GM18907 (cell line): ENCODE measurements around the gene SUSD3.

Experiments used
- ATAC-seq: cut with Tn5 transposase; IDR thresholded peaks from one replicate; pipeline ENCODE4 v1.9.1; 2021; ENCODE audit warnings: mild to moderate bottlenecking, moderate library complexity; ENCODE audit not compliant: unreplicated experiment

Gene SUSD3

DNA sequence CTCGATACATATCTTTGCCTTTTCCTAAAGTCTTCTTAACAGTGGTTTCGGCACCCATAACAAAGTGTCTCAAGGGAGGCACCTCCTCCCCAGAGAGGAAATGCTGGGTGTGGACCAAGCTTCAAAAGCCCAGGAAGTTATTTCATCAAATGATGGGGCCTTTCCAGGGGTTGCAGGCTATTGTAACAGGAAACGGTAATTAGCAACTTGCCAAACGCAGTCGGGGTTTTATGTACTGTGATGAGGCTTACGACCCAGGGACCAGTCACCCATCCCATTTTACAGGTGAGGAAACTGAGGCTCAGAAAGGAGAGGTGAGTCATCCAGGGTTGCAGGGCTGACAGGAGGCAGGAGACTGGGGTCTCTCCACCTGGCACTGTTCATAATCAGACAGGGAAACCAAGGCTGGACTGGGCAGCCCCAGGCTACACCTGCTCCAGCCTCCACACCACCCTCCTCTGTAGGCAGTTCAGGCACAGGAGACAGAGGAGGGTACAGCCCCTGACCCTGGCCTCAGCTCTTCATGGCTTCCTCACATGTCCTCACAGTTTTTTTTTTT, 30.0 kb upstream of the SUSD3 start:
- ATAC-seq = no peak

DNA sequence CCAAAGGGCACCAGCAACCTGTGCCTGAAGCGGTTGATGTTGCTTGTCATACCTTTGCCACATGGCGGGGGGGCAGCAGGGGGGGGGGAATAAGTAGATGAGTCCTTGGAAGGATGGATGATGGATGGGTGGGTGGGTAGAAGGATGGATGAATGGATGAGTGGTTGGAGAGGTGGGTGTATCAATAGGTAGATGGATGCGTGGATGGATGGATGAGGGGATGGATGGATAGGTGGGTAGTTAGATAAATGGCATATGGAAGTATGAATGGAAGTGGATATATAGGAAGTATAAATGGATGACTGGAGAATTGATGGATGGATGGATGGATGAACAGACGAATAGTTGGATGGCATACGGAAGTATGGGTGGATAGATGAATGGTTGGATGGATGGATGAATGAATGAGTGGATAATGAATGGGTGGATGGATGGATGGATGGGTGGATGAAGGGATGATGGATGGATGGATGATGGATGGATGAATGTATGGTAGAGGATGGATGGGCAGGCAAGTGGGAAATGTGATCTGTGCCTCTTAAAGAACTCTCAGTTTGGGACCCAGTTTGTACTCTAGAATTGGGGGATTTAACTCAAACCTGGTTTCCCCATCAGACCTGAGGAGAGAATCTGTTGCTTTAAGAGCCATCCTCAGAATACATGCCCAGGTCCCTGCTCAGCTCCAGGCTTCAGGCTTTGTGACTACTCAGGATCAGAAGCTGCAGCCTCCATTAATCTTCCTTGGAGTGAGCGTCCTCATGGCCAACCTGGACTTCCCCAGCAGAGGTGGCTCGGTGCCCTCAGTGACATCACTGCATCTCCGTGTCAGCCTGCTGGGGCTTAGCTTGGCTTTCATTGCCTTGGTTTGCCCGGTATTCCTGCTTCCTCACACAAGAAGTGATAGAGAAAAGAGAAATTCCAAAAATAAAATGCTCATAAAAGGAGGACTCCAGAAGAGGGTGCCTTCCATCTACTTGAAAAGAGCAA, 27.6 kb upstream of the SUSD3 start:
- no peak for ATAC-seq

DNA sequence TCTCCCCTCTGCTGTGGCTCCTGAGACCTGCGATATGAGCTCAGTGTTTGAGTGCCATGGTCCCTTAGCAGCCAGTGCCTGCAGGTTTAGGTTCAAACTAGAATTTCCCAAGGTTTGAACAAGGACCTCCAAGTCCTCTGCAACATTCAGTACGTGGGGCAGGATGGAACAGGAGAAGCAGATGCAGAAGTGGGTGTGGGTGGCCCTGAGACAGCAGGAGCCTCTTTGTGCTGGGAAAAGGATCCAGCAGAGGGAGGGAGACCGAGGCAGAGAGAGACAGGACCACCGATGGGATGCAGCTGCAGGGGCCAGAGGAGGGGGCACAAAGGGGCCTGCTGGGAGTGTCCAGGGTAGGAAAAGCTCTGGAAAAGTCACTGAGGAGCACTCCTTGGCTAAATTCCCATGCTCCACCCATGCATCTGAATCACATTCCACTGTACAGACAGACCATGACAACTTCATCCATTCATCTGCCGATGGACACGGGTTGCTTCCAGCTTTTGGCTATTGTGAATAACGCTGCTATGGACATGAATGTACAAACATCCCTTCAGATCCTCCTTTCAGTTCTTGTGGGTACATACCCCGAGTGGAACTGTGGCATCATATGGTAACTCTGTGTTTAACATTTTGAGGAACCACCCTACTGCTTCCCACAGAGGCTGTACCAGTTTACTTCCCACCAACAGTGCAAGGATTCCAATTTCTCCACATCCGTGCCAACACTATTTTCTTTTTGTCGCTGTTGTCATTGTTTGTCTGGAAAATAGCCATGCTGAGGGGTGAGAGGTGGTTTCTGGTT, 26.7 kb upstream of the SUSD3 start:
- no peak for ATAC-seq

DNA sequence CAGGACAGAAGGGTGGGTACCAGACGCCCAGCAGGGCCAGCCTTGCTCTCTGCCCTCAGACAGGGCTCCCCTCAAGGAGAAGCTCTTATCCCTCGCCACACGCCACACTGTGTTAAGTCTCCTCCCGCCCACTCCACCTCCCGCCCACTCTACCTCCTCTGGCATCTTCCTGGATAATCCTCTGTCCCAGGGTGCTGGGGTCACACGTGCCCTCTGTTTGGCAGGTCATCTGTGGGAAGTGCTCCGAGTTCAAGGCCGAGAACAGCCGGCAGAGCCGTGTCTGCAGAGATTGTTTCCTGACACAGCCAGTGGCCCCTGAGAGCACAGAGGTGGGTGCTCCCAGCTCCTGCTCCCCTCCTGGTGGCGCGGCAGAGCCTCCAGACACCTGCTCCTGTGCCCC, 26.0 kb upstream of the SUSD3 start:
- ATAC-seq = no peak

DNA sequence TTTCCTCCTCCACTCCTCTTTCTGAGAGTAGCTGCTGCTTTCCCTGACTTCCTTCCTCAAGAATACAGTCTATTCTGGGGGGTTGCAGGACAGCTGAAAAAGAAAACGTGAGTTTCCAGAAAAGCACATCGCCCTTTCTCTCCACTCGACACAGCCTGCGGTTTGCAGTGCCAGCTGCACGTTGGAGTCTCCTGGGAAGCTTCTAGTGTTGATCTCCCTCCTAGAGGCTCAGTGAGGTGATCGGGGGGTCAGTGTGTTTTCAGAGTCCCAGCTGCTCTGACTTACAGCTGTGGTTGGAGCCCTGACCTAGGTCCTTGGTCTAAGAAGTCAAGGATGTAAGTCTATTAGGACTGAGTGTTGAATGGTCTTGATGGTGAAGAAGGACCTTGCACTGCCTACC, 25.0 kb upstream of the SUSD3 start:
- no peak for ATAC-seq

DNA sequence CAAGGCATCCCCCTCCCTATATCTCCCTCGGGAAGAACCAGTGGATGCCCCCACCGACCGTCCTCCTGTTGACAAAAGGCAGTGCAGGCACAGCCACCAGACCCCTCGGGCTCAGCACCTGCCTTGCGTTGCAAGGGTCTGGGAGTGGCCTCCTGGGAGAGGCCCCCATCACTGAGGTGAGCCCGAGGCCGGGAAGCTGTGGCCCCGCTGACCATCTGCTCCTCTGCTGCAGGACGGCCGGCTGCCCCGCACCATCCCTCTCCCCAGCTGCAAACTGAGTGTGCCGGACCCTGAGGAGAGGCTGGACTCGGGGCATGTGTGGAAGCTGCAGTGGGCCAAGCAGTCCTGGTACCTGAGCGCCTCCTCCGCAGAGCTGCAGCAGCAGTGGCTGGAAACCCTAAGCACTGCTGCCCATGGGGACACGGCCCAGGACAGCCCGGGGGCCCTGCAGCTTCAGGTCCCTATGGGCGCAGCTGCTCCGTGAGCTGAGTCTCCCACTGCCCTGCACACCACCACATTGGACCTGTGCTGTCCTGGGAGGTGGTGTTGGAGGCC, 23.3 kb upstream of the SUSD3 start:
- no peak for ATAC-seq

DNA sequence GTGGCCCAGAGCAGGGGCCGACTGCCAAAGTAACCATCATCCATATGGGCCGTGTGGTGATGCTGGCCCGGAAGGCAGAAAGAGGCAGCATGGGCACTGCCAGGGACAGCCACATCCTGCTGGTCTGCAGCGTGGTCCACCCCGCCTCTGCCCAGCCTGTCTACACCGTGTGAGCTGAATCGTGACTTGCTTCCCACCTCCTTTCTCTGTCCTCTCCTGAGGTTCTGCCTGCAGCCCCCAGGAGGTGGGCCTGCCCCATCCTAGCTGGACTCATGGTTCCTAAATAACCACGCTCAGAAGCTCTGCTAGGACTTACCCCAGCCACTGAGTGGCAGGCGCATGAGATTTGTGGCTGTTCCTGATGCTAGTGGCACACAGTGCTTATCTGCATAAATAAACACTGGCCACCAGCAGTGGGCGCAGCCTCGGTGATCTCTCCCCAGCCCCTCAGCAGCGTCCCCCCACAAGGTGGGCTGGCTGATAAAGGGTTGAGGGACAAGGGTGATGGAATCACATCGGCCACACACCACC, 22.6 kb upstream of the SUSD3 start:
- no peak for ATAC-seq

DNA sequence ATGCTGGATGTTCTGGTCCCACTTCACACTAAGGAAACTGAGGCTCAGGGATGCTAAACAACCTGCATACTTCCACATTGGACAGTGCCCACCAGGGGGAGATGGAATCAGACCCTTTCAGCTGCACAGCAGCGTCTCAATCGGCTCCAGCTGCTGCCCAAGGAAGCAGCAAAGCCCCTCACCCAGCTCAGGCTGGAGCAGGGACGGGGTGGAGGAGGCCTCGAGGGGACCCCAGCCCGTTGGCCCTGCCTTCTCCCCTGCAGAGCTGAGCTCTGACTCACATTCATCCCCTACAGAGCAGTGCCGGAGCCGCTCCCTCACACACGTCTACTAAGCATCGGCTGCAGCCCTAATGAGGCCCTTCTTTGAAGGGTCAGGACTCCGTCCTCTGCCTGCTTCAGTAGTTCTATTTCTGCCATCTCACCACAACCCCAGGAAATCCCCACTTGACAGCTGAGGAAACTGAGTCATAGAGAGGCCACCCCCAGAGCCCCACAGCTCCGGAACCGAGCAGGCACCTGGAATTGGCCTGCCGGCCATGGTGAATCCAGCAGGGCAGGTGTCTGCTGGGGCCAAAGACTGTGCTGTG, 21.5 kb upstream of the SUSD3 start:
- ATAC-seq = no peak

DNA sequence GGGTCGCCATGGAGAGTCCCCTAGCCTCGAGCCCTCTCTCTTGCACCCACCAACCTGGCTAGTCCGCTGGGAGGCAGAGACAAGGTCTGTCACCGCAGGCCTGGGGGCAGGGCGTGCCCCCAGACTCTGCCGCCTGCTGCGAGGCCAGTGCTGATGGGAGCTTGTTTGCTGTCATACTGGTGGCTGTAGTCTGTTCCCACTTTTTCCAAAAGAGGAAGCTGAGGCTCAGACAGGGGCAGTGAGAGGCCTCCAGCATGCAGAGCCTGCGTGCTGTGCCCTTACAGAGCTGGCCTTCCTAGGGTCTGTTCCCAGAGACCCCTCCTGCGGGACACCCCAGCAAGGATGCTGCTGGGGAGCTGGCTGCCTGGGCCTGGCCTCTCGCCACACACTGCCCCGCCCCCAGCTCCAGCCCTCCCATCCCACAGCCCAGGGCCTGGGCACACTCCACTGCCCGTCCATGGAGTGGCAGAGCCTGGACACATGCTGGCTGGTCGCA, 21.0 kb upstream of the SUSD3 start:
- no peak for ATAC-seq

DNA sequence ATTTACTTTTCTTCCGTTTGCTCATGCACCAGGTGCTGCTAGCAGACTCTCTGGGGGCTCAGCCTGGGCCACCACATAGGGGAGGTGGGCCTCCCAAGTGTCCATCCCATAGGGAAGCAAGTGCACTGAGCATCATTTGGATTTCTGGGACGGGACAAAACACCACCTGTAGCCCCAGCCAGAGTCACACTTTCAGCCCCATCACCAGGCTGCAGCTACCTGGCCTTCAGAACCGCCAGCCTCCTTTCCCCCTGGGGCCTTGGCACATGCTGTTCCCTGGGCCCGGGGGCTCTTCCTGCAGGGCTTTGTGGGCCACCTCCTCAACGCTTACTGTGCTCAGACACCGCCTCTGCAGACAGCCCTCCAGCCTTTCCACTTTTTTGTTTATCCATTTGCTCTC, 19.6 kb upstream of the SUSD3 start:
- no peak for ATAC-seq

DNA sequence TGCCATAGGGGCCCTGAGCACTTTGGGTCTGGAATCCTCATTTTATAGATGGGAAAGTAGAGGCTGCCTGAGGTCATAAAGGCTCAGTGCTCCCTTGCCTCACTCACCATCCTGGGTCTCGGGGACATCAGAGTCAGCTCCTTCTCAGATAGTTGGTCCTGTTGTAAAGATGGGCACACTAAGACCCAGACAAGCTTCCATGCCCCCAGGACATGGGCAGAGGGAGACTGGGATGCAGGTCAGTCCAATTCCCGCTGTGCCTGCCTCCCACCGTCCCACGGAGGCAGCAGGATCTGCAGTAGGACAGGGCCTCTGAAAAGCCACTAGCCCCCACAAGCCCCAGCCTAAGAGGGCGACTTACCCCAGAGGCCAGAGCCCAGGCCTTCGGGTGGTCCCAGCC, 19.0 kb upstream of the SUSD3 start:
- no peak for ATAC-seq

DNA sequence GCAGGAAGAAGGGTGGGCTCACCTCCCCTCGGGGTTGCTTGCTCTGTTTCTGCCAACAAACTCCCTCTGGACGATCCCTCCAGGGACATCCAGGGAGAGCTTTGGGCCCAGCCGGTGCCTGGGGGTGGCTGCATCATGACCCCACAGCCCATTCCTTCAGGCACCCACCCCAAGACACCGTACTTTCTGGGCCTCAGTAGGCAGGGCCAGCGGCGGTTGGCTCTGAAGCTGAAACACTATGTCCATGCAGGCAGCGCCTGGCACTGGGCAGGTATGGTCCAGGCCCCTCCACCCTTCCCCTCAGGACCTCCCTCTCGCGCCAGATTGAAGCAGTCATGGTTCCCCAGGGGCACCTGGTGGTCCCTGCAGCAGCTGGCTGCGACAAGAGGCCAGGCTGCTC, 18.5 kb upstream of the SUSD3 start:
- no peak for ATAC-seq

DNA sequence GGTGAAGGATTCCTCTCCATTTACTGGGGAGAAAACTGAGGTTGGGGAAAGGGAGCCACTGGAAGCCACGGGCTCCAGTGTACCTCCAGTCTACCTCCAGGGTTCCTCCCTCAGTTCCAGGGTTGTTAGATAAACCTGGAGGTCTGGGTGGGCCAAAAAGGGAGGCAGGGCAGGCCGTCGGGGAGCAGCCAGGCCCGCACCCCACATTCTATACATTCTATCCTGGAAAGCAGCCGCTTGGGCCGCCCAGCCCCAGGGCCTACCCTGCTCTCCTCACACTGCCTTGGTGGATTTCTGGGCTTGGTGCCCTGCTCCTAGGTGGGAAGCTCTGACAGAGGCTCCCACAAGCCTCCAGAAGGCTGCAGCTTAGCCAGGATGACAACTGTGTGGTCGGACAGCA, 18.1 kb upstream of the SUSD3 start:
- ATAC-seq = no peak

DNA sequence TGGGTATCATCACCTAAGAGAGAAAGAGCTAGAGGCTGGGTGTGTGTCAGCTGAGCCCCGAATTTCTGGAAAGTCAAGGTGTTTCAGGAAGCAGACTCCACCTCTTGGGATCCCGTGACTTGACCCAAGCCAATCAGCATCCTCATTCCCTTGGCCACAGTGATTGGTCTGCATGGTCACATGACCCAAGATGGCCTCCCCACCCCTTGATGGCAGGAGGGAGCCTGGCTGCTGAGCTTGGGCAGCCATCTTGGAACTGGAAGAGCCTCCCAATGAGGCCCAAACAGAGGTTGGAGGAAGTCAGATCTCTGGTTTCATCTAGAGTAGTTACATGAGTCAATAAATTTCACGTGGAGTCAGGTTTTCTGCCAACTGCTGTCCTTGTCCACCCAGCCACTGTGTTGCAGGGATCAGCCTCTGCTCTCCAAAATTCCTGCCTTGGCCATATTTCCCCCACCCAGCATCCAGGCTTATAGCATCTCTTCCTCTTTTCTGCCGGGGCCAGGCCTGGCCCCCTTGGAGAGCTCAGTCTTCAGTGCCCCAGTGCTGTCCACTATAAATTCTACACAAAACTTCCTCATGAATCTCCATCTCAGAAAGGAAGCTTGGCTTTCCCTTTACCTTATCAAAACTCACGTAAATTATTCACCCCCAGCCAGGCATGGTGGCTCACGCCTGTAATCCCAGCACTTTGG, 17.2 kb upstream of the SUSD3 start:
- no peak for ATAC-seq

DNA sequence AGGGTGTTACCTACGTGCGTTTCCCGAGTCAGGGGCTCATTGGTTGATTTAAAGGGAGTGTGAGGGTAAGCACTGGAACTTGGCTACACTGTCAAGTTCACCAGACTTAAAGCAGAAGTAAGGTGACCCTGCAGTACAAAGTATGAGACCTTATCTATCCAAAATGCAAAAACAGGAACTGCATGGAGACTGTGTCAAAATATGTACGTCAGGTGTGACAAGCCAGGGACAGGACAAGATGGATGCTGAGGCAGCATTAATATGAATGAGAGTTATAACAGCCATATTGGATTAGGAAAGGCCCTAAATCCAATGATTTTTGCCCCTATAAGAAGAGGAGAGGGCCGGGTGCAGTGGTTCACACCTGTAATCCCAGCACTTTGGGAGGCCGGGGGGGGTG, 15.4 kb upstream of the SUSD3 start:
- no peak for ATAC-seq

DNA sequence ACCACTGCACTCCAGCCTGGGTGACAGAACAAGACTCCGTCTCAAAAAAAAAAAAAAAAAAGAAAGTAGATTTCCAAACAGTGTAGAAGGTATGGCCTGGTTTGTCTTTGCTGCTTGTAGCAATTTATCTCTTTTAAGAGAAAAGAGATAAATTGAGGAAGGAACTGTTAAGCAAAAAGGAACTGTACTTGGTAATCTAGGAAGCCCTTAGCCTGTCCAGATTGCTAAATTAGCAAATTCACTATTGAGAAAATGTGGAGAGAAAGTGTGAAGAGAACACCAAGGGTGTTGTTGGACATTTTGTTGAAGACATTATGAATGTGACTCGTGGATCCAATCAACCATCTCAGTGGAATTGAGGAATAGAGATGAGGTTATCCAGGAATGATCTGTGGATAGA, 13.0 kb upstream of the SUSD3 start:
- no peak for ATAC-seq

DNA sequence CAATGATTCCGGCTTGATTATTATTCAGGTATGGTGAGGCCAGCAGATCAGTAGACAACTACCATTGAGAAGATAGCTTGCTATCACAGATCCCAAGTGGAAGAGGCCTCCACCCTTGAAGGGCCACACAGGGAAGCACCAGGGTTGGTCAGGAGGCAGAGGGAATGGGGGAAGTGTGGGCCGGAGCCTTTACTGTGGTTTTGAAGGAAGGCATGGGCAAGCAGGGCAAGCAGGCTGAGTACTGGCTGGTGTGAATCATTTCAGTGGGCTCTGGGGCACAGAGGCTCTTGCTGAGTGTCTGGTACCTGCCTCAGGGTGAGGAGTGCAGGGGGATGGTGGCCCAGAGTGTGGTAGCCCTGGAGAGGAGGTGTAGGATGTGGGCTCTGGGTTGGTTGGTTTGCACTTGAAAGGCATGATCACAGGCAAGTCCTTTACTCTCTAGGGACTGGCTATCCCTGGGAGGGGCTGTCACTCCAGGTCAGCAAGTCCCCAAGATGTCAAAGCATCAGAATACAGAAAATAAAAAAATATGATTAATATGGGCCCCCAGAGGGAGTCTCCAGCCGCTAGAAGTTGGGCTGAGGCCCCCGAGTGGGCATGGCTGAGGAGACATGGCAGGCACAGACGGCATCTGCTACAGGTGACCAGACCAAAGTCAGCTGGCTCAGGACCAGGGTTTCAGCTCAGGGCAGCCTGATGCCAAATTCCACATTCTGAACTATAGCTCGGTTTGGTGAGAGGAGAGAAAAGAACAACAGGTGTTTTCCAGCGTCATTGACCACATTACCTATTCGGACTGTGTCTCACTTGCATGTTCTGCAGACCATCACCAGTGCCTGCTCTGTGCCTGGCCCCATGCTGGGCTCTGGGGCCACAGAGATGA, 9.7 kb upstream of the SUSD3 start:
- no peak for ATAC-seq

DNA sequence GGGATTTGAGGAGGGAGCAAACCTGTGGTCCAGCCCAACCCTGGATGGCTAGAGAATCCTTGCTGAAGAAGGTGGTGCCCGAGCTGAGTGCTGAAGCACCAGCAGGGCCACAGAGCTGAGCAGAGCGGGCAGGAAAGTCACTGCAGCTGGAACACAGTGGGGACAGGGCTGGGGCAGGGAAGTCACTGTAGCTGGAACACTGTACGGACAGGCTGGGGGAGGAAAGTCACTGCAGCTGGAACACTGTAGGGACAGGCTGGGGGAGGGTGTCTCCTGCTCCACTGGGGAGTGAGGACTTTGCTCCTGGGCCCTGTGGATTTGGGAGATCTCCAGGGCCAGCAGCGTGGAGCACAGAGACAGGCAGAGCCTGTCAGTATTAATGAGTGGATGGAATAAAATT, 9.0 kb upstream of the SUSD3 start:
- no peak for ATAC-seq

DNA sequence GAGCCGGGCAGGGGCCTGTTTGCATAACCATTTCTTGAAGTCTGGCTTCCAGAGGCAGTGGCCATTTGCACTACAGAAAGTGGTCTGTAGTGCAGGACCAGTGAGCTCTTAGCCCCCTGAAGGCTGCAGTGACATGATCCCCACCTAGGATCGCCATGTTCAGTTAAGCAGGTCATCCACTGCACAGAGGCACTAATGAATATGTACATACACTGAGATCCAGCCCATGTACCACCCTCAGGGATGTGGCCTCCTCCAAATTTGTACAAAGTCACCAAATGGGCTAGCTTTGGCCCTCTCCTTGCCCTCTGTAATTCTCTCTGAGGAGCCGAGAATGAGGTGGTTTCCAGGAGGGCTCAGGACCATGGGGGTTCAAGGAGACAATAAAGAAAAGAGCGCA, 8.3 kb upstream of the SUSD3 start:
- ATAC-seq = no peak
